ENCODE data around the gene EDIL3.
"Not testable (repeated sequence)": the region's sequence is repeated elsewhere in the genome, so short reads cannot be mapped to it uniquely, and the experiment has no call there.

EDIL3 gene

GRCh38 chr5:84299959-84300358 is 84.7 kb downstream of the EDIL3 start:
- H3K4me3 Mint-ChIP-seq = no peak overlapping the region
- H3K9me3 Mint-ChIP-seq = peaks cover 2% of the 10 kb centered on the region
- H3K36me3 Mint-ChIP-seq = no peaks in the 10 kb centered on the region
- DNase-seq = no peak
- no peaks in the 10 kb centered on the region for H3K4me1 Mint-ChIP-seq
- CTCF ChIA-PET = interaction anchor here (0.6 kb wide), 1 partner anchor 26 kb away, joined by 3 read pairs; no protein-coding TSS in a partner anchor
- H3K27me3 Mint-ChIP-seq = no peaks in the 10 kb centered on the region
- H3K27ac Mint-ChIP-seq = no peak overlapping the region

- CTCF ChIA-PET = no interaction called here
- H3K36me3 Mint-ChIP-seq = no peaks in the 10 kb centered on the region
These were observed 86.1 kb downstream of the EDIL3 start for GRCh38 chr5:84298628-84299027.

GRCh38 chr5:84297641-84298040 is 87.0 kb downstream of the EDIL3 start:
- not testable (repeated sequence) for H3K4me3 Mint-ChIP-seq, H3K27ac Mint-ChIP-seq, H3K36me3 Mint-ChIP-seq, H3K27me3 Mint-ChIP-seq, H3K9me3 Mint-ChIP-seq, DNase-seq, H3K4me1 Mint-ChIP-seq
- CTCF ChIA-PET = interaction anchor here (0.5 kb wide), 1 partner anchor 9 kb away, joined by 4 read pairs; no protein-coding TSS in a partner anchor

More at GRCh38 chr5:84298628-84299027, 86.1 kb downstream of the EDIL3 start:
- Mint-ChIP-seq H3K4me3 (no peak overlapping the region), H3K27me3 (no peaks in the 10 kb centered on the region), H3K9me3 (peaks cover 2% of the 10 kb centered on the region), H3K4me1 (no peaks in the 10 kb centered on the region), H3K27ac (no peak overlapping the region)
- no peak for DNase-seq

- Mint-ChIP-seq H3K27me3 (no peaks in the 10 kb centered on the region), H3K4me3 (no peak overlapping the region), H3K9me3 (no peaks in the 10 kb centered on the region), H3K27ac (no peak overlapping the region), H3K4me1 (no peaks in the 10 kb centered on the region), H3K36me3 (no peaks in the 10 kb centered on the region)
- CTCF ChIA-PET = no interaction called here
- no peak for DNase-seq
These were observed 91.7 kb downstream of the EDIL3 start for GRCh38 chr5:84292788-84293653.

- H3K4me1 Mint-ChIP-seq = no peaks in the 10 kb centered on the region
- no peak overlapping the region for H3K4me3 Mint-ChIP-seq
- H3K36me3 Mint-ChIP-seq = no peaks in the 10 kb centered on the region
- CTCF ChIA-PET = no interaction called here
- no peak for DNase-seq
- H3K9me3 Mint-ChIP-seq = no peaks in the 10 kb centered on the region
- H3K27ac Mint-ChIP-seq = no peak overlapping the region
- H3K27me3 Mint-ChIP-seq = no peaks in the 10 kb centered on the region
These were observed 92.6 kb downstream of the EDIL3 start for GRCh38 chr5:84292000-84292642.

GRCh38 chr5:84290673-84291072 is 94.0 kb downstream of the EDIL3 start:
- CTCF ChIA-PET = no interaction called here
- no peaks in the 10 kb centered on the region for H3K36me3 Mint-ChIP-seq
- H3K27ac Mint-ChIP-seq = no peak overlapping the region
- no peaks in the 10 kb centered on the region for H3K27me3 Mint-ChIP-seq
- H3K4me1 Mint-ChIP-seq = no peaks in the 10 kb centered on the region
- no peak for DNase-seq
- no peaks in the 10 kb centered on the region for H3K9me3 Mint-ChIP-seq
- no peak overlapping the region for H3K4me3 Mint-ChIP-seq

GRCh38 chr5:84290161-84290560 is 94.5 kb downstream of the EDIL3 start:
- Mint-ChIP-seq H3K9me3 (no peaks in the 10 kb centered on the region), H3K27me3 (no peaks in the 10 kb centered on the region)
- DNase-seq = no peak

GRCh38 chr5:84287951-84288350 is 96.7 kb downstream of the EDIL3 start:
- no peaks in the 10 kb centered on the region for H3K36me3 Mint-ChIP-seq
- no peak for DNase-seq
- CTCF ChIA-PET = interaction anchor here (0.7 kb wide), 1 partner anchor 10 kb away, joined by 4 read pairs; no protein-coding TSS in a partner anchor

More at GRCh38 chr5:84290161-84290560, 94.5 kb downstream of the EDIL3 start:
- CTCF ChIA-PET = no interaction called here
- H3K27ac Mint-ChIP-seq = no peak overlapping the region
- no peaks in the 10 kb centered on the region for H3K36me3 Mint-ChIP-seq
- H3K4me1 Mint-ChIP-seq = no peaks in the 10 kb centered on the region
- no peak overlapping the region for H3K4me3 Mint-ChIP-seq

GRCh38 chr5:84286662-84287061 is 98.0 kb downstream of the EDIL3 start:
- Mint-ChIP-seq H3K4me1 (no peaks in the 10 kb centered on the region), H3K36me3 (no peaks in the 10 kb centered on the region), H3K9me3 (no peaks in the 10 kb centered on the region), H3K27me3 (no peaks in the 10 kb centered on the region), H3K4me3 (no peak overlapping the region), H3K27ac (no peak overlapping the region)
- CTCF ChIA-PET = no interaction called here
- no peak for DNase-seq

More at GRCh38 chr5:84287951-84288350, 96.7 kb downstream of the EDIL3 start:
- Mint-ChIP-seq H3K4me1 (no peaks in the 10 kb centered on the region), H3K27me3 (no peaks in the 10 kb centered on the region), H3K9me3 (no peaks in the 10 kb centered on the region), H3K27ac (no peak overlapping the region), H3K4me3 (no peak overlapping the region)

GRCh38 chr5:84285641-84286637 is 98.7 kb downstream of the EDIL3 start:
- H3K27ac Mint-ChIP-seq = no peak overlapping the region
- H3K27me3 Mint-ChIP-seq = no peaks in the 10 kb centered on the region
- no peak overlapping the region for H3K4me3 Mint-ChIP-seq
- H3K36me3 Mint-ChIP-seq = no peaks in the 10 kb centered on the region
- H3K9me3 Mint-ChIP-seq = no peaks in the 10 kb centered on the region
- DNase-seq = no peak
- CTCF ChIA-PET = no interaction called here
- H3K4me1 Mint-ChIP-seq = no peaks in the 10 kb centered on the region

GRCh38 chr5:84281383-84281782 is 103.3 kb downstream of the EDIL3 start:
- H3K27me3 Mint-ChIP-seq = no peaks in the 10 kb centered on the region

GRCh38 chr5:84279234-84279633 is 105.4 kb downstream of the EDIL3 start:
- no peak overlapping the region for H3K27ac Mint-ChIP-seq
- no peaks in the 10 kb centered on the region for H3K9me3 Mint-ChIP-seq
- CTCF ChIA-PET = no interaction called here
- no peak for DNase-seq
- H3K4me1 Mint-ChIP-seq = no peaks in the 10 kb centered on the region
- H3K4me3 Mint-ChIP-seq = no peak overlapping the region
- H3K36me3 Mint-ChIP-seq = no peaks in the 10 kb centered on the region
- no peaks in the 10 kb centered on the region for H3K27me3 Mint-ChIP-seq

More at GRCh38 chr5:84281383-84281782, 103.3 kb downstream of the EDIL3 start:
- CTCF ChIA-PET = no interaction called here
- H3K36me3 Mint-ChIP-seq = no peaks in the 10 kb centered on the region
- no peaks in the 10 kb centered on the region for H3K4me1 Mint-ChIP-seq
- no peak for DNase-seq
- H3K9me3 Mint-ChIP-seq = no peaks in the 10 kb centered on the region
- no peak overlapping the region for H3K27ac Mint-ChIP-seq
- no peak overlapping the region for H3K4me3 Mint-ChIP-seq

GRCh38 chr5:84275609-84276008 is 109.1 kb downstream of the EDIL3 start:
- DNase-seq = no peak
- Mint-ChIP-seq H3K27ac (no peak overlapping the region), H3K4me1 (no peaks in the 10 kb centered on the region), H3K27me3 (no peaks in the 10 kb centered on the region), H3K9me3 (no peaks in the 10 kb centered on the region), H3K36me3 (no peaks in the 10 kb centered on the region), H3K4me3 (no peak overlapping the region)
- CTCF ChIA-PET = interaction anchor here (0.8 kb wide), 1 partner anchor 13 kb away, joined by 3 read pairs; no protein-coding TSS in a partner anchor
